Left colon (tissue), 2 donors: ENCODE measurements around the gene KRTAP2-4. TPM values are rescaled to one million over a fixed set of nuclear protein-coding genes. Genes with fewer than 3 reads are reported as not detected.
"Not testable (repeated sequence)": the region's sequence is repeated elsewhere in the genome, so short reads cannot be mapped to it uniquely, and the experiment has no call there.

Experiments
- ATAC-seq: fragments of 200-7000 bp; cut with Tn5 transposase; one replicate; pipeline ENCODE4 v1.9.1; 2020; ENCODE audit warnings: mild to moderate bottlenecking, moderate library complexity
- DNase-seq, 2 donors: peaks; one replicate each; pipeline ENCODE4 v3.0.0-alpha.2; 2020
- intact Hi-C, 2 donors: fragments of 100-400 bp; cut with DNase I in 1 of 2; cut with micrococcal nuclease in 1 of 2; formaldehyde crosslinking; loops; one replicate each; pipeline versions ENCODE4 v1.11.2 to v1.14.0; 2022; cut with DNase I, micrococcal nuclease
- total RNA-seq, 2 donors: library from RNA; stranded (reverse); fragmentation: NEBNext Ultra II Directional; extraction: Animal tissue kit (Norgen Biotek cat#: 25700); gene quantifications; one replicate each; pipeline ENCODE4 v1.2.1, GENCODE V29; 2021
- donor health status: DM: no; HTN: no; CAD: no.
- donor health status: DM: yes; HTN: yes; CAD: no.

Gene KRTAP2-4
- total RNA-seq, 2 donors from 2014 or later: not detected

- intact Hi-C loops: no loop called here
- DNase-seq: no peak
- no peak for ATAC-seq
These were observed 17.2 kb downstream of the KRTAP2-4 start for GRCh38 chr17:41048441-41048840.

GRCh38 chr17:41046735-41047465, 18.8 kb downstream of the KRTAP2-4 start, which contains the start of gene KRTAP2-1:
KRTAP2-1 (minus strand) TSS chr17:41047316; CDS start chr17:41047267, 49 bp downstream.
- intact Hi-C loops, ATAC-seq, DNase-seq: not testable (repeated sequence)

- no peak for ATAC-seq
- no peak for DNase-seq
- intact Hi-C loops: no loop called here
These were observed 22.7 kb downstream of the KRTAP2-4 start for GRCh38 chr17:41042953-41043352.

- ATAC-seq, DNase-seq, intact Hi-C loops: not testable (repeated sequence)
These were observed 24.7 kb downstream of the KRTAP2-4 start, which contains the start of gene KRTAP1-1 for GRCh38 chr17:41040783-41041571. KRTAP1-1 (minus strand) TSS chr17:41041450; CDS start chr17:41041397, 53 bp downstream.

DNA sequence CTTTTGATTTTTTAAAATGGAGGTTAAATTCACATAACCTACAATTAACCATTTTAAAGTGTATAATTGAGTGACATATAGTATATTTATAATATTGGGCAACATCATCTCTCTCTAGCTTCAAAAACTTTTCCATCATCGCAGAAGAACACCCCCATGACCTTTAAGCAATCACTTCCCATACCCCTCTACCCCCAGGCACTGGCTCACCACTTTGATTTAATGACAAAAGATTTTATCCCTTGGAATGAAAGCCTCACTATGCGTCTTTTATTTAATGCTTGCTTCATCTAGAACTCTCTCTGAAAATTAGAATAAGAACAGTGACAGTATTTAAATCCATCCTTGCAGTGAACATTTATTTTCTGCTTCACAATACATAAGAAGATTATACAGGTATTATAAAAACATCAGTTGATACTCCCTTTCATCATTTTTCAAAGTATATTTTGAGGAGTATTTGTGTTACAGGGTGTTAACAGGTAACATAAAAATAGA, 27.8 kb downstream of the KRTAP2-4 start:
- intact Hi-C loops: no loop called here
- no peak for DNase-seq
- no peak for ATAC-seq

GRCh38 chr17:41034346-41034935, 31.2 kb downstream of the KRTAP2-4 start, which contains the start of gene KRTAP1-3:
KRTAP1-3 (minus strand) TSS chr17:41034874; CDS start chr17:41034821, 53 bp downstream.
- intact Hi-C loops, DNase-seq, ATAC-seq: not testable (repeated sequence)

- no peak for ATAC-seq
- DNase-seq: no peak
- intact Hi-C loops: no loop called here
These were observed 35.9 kb downstream of the KRTAP2-4 start, which contains the start of gene KRTAP1-4 for GRCh38 chr17:41029633-41030245. KRTAP1-4 (minus strand) TSS chr17:41030195; CDS start chr17:41030078, 117 bp downstream.

DNA sequence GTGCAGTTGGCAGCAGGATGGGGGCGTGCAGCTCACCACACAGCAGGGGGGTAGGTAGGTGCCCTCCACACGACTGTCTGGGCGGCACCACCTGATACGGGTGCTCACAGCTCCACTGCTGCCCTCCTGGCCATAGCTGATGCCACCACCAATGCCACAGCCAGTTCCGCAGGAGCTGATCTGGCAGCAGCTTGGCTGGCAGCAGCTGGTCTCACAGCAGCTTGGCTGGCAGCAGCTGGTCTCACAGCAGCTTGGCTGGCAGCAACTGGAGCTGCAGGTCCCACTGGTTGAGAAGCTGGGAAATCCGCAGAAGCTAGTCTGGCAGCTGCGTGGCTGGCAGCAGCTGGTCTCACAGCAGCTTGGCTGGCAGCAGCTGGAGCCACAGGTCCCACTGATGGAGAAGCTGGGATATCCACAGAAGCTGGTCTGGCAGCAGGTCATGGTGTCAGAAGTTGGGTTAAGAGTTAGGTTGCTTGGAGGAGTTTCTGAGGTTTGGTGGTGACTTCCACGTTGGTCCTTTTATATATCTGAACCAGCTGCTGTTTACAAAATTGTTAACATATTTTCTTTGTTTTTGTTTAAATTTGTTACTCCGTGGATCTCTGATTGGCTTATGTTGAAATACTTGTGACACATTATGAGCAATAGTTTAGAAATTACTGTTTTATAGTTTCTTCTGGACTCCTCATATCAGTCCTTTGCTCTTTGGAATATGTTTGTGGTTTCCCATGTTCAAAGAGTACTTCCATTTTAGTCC, 38.8 kb downstream of the KRTAP2-4 start, which contains the start of gene KRTAP1-5:
TSS of gene KRTAP1-5 (minus strand) at position 494 of the 757 bp plus-strand sequence. CDS start at position 441, 53 bp downstream.
- no peak for ATAC-seq
- DNase-seq: no peak
- intact Hi-C loops: no loop called here

GRCh38 chr17:41024697-41025096, 41.0 kb downstream of the KRTAP2-4 start:
- no peak for DNase-seq
- intact Hi-C loops: no loop called here
- ATAC-seq: no peak

- ATAC-seq (no peak), DNase-seq (no peak)
- intact Hi-C loops: no loop called here
These were observed 45.3 kb downstream of the KRTAP2-4 start for GRCh38 chr17:41020336-41020735.

DNA sequence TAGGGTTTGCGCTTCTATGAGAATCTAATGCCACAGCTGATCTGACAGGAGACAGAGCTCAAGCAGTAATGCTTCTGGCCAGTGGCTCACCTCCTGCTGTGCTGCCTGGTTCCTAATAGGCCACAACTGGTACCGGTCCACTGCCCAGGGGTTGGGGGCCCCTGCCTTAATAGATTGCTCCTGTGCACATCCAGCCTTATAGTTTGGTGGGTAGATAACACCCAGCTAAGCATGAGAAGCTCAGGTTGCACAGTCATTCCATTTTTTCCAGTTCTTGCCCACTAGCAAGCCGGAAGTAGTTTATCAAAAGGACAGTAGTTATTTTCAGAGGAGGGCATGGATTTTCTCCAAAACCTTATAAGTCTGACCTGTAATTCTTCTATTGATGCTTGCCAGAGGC, 46.3 kb downstream of the KRTAP2-4 start:
- ATAC-seq: no peak
- intact Hi-C loops: no loop called here

DNA sequence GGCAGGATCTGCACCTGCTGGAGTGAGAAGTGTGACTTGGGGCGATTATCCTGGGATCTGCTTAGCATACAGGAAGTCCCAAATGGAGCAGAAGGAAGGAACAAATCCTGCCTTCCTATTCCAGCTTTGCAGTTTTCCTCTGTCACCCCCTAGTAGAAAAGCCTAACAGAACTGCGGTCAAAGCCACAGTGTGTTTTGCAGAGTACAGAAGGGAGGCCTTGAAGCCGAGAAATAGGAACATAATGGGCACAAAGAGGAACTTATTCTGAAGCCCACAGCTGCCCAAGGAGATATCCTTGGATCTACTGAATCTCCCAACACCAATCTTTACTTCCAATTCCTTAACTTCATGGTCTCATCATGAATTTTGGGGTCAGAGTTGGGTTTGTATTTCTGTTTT, 47.1 kb downstream of the KRTAP2-4 start:
- no peak for DNase-seq
- ATAC-seq: no peak
- intact Hi-C loops: no loop called here

More for the DNA sequence above, 46.3 kb downstream of the KRTAP2-4 start:
- DNase-seq: no peak

- DNase-seq (no peak), ATAC-seq (no peak)
- intact Hi-C loops: no loop called here
These were observed 49.0 kb downstream of the KRTAP2-4 start for GRCh38 chr17:41016578-41017215.

DNA sequence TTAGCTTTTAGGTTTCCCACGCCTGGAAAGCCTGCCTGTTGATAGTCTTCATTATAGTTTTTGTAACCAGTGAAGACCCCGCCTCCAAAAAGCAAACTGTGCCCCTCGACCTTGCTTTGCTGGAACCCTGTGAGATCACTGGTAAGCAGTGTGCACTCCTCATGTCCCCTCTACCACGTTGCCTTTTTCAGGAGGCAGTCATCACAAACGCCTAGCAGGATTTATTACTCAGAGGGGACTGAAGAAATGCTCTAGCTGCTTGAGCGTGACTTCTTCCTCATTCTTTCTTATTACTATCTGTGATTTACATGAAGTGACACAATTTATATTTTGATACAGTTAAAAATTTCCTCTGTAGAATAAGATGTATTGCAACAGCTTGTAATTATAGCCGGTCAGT, 50.2 kb downstream of the KRTAP2-4 start:
- intact Hi-C loops: no loop called here
- DNase-seq (no peak), ATAC-seq (no peak)
